ENCODE measurements around the gene OGA.

DNA sequence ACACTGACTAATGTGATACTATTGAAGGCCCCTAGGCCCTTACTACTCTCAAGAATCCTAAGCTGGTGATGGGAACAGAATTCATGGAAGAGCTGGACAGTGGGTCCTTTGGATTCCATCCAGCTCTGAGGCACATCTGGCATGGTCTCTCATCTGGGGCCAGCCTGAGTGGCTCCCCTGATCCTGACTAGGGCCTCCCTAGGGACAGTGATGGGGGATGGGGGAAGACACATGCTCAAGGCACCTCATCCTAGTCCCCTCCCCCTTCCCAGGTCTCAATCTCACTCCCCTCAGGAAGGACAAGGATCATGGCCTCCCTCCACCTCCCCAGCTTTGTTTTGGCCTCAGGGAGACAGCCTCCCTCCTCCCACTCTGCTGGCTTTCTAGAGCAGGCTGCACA lies 23.6 kb upstream of the OGA start:
- TF ChIP-seq, protein P1, sequence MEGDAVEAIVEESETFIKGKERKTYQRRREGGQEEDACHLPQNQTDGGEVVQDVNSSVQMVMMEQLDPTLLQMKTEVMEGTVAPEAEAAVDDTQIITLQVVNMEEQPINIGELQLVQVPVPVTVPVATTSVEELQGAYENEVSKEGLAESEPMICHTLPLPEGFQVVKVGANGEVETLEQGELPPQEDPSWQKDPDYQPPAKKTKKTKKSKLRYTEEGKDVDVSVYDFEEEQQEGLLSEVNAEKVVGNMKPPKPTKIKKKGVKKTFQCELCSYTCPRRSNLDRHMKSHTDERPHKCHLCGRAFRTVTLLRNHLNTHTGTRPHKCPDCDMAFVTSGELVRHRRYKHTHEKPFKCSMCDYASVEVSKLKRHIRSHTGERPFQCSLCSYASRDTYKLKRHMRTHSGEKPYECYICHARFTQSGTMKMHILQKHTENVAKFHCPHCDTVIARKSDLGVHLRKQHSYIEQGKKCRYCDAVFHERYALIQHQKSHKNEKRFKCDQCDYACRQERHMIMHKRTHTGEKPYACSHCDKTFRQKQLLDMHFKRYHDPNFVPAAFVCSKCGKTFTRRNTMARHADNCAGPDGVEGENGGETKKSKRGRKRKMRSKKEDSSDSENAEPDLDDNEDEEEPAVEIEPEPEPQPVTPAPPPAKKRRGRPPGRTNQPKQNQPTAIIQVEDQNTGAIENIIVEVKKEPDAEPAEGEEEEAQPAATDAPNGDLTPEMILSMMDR (IDR thresholded peaks at IDR 0.05; ENCODE audit: low read length), result no peak
- TF ChIP-seq EZH2phosphoT487 (IDR thresholded peaks at IDR 0.05; ENCODE audit: low read length), result no peak

All from MM.1S (cell line).